Tibial nerve (tissue), 4 donors: ENCODE results near the gene SPTLC1. TPM values are rescaled to one million over a fixed set of nuclear protein-coding genes. Genes with fewer than 3 reads are reported as not detected.

Source experiments
- DNase-seq, 2 donors: peaks; one replicate each; pipeline ENCODE4 v3.0.0-alpha.2; 2019; ENCODE audit warnings: low spot score in 2 of 2
- H3K27ac ChIP-seq, 4 donors: fragments of 200-600 bp; sonication (generic) in 3 of 4; one replicate each; pipeline ENCODE4 v1.5.1; 2017 to 2019; ENCODE audit warnings: mild to moderate bottlenecking in 1 of 4
- H3K27me3 ChIP-seq, 2 donors: fragments of 200-600 bp; sonication (generic) in 1 of 2; one replicate each; pipeline versions ENCODE4 v1.5.1 to v1.6.0; 2017 to 2019
- H3K36me3 ChIP-seq, 3 donors: fragments of 200-600 bp; sonication (generic); one replicate each; pipeline ENCODE4 v1.5.1; 2018 to 2019
- H3K4me1 ChIP-seq, 4 donors: fragments of 200-600 bp; sonication (generic) in 3 of 4; one replicate each; pipeline ENCODE4 v1.5.1; 2017 to 2019
- H3K4me3 ChIP-seq, 4 donors: fragments of 200-600 bp; sonication (generic) in 3 of 4; one replicate each; pipeline ENCODE4 v1.5.1; 2017 to 2019; ENCODE audit warnings: mild to moderate bottlenecking in 1 of 4, moderate library complexity in 1 of 4
- H3K9me3 ChIP-seq, 4 donors: fragments of 200-600 bp; sonication (generic) in 3 of 4; one replicate each; pipeline ENCODE4 v1.5.1; 2017 to 2019
- EP300 ChIP-seq, 2 donors: sonication (generic); formaldehyde crosslinking; IDR thresholded peaks; one replicate each; pipeline ENCODE4 v1.6.1; 2017; ENCODE audit warnings: antibody characterized with exemption in 2 of 2, mild to moderate bottlenecking in 1 of 2
- POLR2A ChIP-seq, 2 donors: fragments of 450-650 bp; IDR thresholded peaks; one replicate each; pipeline ENCODE4 v1.6.1; 2017; ENCODE audit warnings: antibody characterized with exemption in 2 of 2, mild to moderate bottlenecking in 2 of 2, moderate library complexity in 2 of 2
- WGBS, 2 donors: methylation state at CpG; one replicate each; pipeline ENCODE4 v1.1.5; 2018; 5-methylcytosine and 5-hydroxymethylcytosine counted together
- total RNA-seq, 4 donors: library from RNA; depleted of rRNA; stranded (reverse); fragments of >200 nt; gene quantifications; one replicate each; pipeline ENCODE4 v1.1.0, GENCODE V29; 2016
- TF ChIP-seq, protein P1 (sequence below), 5 experiments: fragments of 200-600 bp in 3 of 5; fragments of 450-650 bp in 2 of 5; sonication (generic) in 3 of 5; IDR thresholded peaks; one replicate each; pipeline ENCODE4 v1.5.1; 2016 to 2019; ENCODE audit warnings: antibody characterized with exemption in 5 of 5, mild to moderate bottlenecking in 3 of 5, moderate library complexity in 2 of 5

Gene SPTLC1
- total RNA-seq, 4 donors from 2014 or later = 67.9 to 81.8 (median 76.0) TPM

DNA sequence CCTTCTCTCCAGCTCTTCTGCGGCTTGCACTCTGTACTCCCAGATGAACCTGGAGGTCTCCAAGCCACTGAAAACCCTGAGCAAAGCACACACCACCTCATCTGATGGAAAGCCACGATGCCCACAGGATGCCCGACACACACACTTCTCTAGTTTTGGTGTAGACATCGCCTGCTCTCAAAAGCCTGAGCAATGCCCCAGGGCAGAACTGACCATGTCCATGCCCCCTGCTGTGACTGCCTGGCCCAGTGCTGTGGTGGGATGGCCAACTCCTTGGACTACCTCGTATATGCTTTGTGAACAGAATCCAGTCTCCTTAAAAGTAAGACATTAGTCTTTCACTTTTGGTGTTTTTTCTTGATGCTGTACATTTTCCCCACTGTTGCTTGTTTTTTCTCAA lies 81.2 kb downstream of the SPTLC1 start:
- TF ChIP-seq, protein P1, sequence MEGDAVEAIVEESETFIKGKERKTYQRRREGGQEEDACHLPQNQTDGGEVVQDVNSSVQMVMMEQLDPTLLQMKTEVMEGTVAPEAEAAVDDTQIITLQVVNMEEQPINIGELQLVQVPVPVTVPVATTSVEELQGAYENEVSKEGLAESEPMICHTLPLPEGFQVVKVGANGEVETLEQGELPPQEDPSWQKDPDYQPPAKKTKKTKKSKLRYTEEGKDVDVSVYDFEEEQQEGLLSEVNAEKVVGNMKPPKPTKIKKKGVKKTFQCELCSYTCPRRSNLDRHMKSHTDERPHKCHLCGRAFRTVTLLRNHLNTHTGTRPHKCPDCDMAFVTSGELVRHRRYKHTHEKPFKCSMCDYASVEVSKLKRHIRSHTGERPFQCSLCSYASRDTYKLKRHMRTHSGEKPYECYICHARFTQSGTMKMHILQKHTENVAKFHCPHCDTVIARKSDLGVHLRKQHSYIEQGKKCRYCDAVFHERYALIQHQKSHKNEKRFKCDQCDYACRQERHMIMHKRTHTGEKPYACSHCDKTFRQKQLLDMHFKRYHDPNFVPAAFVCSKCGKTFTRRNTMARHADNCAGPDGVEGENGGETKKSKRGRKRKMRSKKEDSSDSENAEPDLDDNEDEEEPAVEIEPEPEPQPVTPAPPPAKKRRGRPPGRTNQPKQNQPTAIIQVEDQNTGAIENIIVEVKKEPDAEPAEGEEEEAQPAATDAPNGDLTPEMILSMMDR (IDR thresholded peaks at IDR 0.05) = no peak
- TF ChIP-seq EP300 (IDR thresholded peaks at IDR 0.05) = no peak
- TF ChIP-seq POLR2A (IDR thresholded peaks at IDR 0.05) = no peak

DNA sequence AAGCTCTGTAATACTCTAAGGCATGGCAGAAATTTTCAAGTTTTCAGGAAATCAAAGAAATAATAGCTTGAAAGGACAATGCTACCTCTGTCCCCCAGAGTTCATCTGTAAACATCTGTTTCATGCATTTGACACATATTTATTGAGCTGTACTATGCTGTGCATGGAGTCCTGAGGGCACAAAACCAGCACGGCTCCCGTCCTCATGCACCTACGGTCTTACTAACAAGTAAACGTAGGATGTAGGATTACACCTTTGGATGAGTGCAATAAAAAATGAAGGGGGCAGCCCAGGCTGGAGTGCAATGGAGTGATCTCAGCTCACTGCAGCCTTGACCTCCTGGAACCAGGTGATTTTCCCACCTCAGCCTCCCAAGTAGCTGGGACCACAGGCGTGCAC lies 81.9 kb downstream of the SPTLC1 start:
- TF ChIP-seq POLR2A (IDR thresholded peaks at IDR 0.05) (no peak), EP300 (IDR thresholded peaks at IDR 0.05) (no peak)
- TF ChIP-seq, protein P1 (IDR thresholded peaks at IDR 0.05) = no peak
- H3K4me3 ChIP-seq = no peak overlapping the region
- no peak for DNase-seq
- H3K36me3 ChIP-seq = peaks cover 0 to 85% (median 18%) of the 10 kb centered on the region in 3 donors
- H3K9me3 ChIP-seq = no peaks in the 10 kb centered on the region
- WGBS, 2 donors = 90 to 96% methylated on average over 5 of the region's 5 CpGs
- no peaks in the 10 kb centered on the region for H3K4me1 ChIP-seq
- H3K27me3 ChIP-seq = no peaks in the 10 kb centered on the region
- H3K27ac ChIP-seq = no peak overlapping the region

More for the DNA sequence above, 81.2 kb downstream of the SPTLC1 start:
- no peak for DNase-seq
- Histone ChIP-seq H3K9me3 (no peaks in the 10 kb centered on the region), H3K27me3 (no peaks in the 10 kb centered on the region), H3K4me1 (no peaks in the 10 kb centered on the region), H3K27ac (no peak overlapping the region), H3K36me3 (peaks cover 0 to 88% (median 23%) of the 10 kb centered on the region in 3 donors), H3K4me3 (no peak overlapping the region)
- 93 to 95% methylated on average over 5 of the region's 5 CpGs for WGBS, 2 donors

DNA sequence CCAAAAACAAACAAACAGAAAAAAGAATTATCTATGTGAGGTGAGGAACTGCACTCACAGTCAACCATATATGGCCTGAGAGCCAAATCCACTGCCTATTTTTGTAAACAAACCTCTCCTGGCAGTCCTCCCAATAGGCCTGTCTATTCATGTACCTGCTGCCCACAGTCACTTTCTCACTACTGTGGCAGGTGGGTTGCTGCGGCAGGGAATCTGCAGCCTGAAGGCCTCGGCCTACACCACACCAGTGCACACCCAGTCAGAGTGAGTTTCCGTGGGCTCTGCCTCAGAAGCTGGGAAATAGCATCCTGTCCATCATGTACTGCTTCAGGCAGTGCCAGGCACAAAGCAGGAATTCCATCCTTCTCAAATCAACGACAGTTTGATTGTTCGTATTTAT lies 82.3 kb downstream of the SPTLC1 start:
- Histone ChIP-seq H3K27ac (no peak overlapping the region), H3K4me3 (no peak overlapping the region), H3K4me1 (no peaks in the 10 kb centered on the region), H3K9me3 (no peaks in the 10 kb centered on the region), H3K36me3 (peaks cover 0 to 84% (median 17%) of the 10 kb centered on the region in 3 donors), H3K27me3 (no peaks in the 10 kb centered on the region)
- DNase-seq = no peak
- WGBS, 2 donors = 83% methylated on average over 5 of the region's 5 CpGs
- TF ChIP-seq, protein P1 (IDR thresholded peaks at IDR 0.05) = no peak
- TF ChIP-seq POLR2A (IDR thresholded peaks at IDR 0.05) (no peak), EP300 (IDR thresholded peaks at IDR 0.05) (no peak)

DNA sequence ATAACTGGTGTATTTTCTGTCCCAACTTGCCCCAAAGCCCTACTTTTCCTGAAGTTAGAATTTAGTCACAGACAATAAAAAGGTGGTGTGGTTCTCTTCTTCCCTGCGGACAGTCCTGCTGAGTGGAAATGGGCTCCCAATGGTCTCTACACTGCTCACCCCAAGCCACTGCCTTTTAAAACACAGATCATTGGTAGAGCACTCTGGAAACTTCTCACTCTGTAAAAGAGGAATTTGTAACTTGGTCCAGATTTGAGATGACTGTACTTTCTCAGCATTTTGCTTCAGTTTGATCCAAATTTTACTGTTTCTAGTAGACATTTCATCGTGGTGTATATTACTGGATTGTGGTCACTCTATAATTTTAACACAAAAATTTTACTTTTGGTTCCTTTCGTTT lies 84.8 kb downstream of the SPTLC1 start:
- DNase-seq = no peak
- 84 to 90% methylated on average over 3 of the region's 3 CpGs for WGBS, 2 donors
- Histone ChIP-seq H3K4me3 (no peak overlapping the region), H3K36me3 (peaks cover 0 to 59% (median 9%) of the 10 kb centered on the region in 3 donors), H3K27ac (no peak overlapping the region), H3K4me1 (no peaks in the 10 kb centered on the region), H3K27me3 (no peaks in the 10 kb centered on the region), H3K9me3 (no peaks in the 10 kb centered on the region)
- TF ChIP-seq POLR2A (IDR thresholded peaks at IDR 0.05) = no peak
- TF ChIP-seq EP300 (IDR thresholded peaks at IDR 0.05) = no peak
- TF ChIP-seq, protein P1 (IDR thresholded peaks at IDR 0.05) = no peak

DNA sequence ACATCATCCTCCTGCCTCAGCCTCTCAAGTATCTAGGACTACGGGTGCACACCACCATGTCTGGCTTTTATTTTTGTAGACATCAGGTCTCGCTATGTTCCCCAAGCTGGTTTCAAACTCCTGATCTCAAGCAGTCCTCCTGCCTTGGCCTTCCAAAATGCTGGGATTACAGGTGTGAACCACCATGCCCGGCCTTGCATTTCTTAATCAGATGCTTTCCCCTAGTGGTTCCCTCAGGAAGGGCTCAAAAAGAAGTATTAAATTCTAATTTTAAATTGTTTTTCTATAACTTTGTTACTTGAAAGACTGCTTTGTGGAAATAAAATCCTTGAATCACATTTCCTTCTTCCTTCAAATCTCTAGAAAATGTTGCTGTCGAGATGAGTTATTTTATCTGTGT lies 85.7 kb downstream of the SPTLC1 start:
- H3K27me3 ChIP-seq = no peaks in the 10 kb centered on the region
- H3K36me3 ChIP-seq = peaks cover 0 to 51% (median 9%) of the 10 kb centered on the region in 3 donors
- no peak for TF ChIP-seq EP300 (IDR thresholded peaks at IDR 0.05)
- no peak for DNase-seq
- no peak overlapping the region for H3K4me3 ChIP-seq
- WGBS, 2 donors = 92% methylated on average over 4 of the region's 4 CpGs
- H3K4me1 ChIP-seq = no peaks in the 10 kb centered on the region
- no peaks in the 10 kb centered on the region for H3K9me3 ChIP-seq
- H3K27ac ChIP-seq = no peak overlapping the region
